ENCODE data around the gene RPE.

Gene RPE

DNA sequence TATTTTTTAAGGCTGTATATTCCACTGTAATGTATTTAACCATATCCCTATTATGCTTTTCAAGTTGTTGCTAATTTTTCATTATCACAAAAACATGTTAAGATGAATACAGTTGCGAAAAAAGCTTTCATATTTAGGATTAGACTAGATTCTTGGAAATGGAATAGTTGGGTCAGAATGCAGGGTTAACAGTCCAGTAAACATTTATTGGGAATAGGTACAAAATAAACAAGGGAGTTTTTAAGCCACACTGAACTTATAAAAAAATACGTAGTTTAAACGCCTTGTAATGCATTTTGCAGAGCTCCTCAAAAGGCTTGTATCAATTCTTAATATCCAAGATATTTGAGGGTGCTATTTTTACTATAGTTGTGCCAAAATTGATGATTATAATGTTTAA lies 35.6 kb downstream of the RPE start:
- H3K4me3 ChIP-seq (ENCODE audit: low read length), result no peak overlapping the region
- no peak for TF ChIP-seq EZH2phosphoT487 (IDR thresholded peaks at IDR 0.05; ENCODE audit: low read depth)
- TF ChIP-seq, protein P1, sequence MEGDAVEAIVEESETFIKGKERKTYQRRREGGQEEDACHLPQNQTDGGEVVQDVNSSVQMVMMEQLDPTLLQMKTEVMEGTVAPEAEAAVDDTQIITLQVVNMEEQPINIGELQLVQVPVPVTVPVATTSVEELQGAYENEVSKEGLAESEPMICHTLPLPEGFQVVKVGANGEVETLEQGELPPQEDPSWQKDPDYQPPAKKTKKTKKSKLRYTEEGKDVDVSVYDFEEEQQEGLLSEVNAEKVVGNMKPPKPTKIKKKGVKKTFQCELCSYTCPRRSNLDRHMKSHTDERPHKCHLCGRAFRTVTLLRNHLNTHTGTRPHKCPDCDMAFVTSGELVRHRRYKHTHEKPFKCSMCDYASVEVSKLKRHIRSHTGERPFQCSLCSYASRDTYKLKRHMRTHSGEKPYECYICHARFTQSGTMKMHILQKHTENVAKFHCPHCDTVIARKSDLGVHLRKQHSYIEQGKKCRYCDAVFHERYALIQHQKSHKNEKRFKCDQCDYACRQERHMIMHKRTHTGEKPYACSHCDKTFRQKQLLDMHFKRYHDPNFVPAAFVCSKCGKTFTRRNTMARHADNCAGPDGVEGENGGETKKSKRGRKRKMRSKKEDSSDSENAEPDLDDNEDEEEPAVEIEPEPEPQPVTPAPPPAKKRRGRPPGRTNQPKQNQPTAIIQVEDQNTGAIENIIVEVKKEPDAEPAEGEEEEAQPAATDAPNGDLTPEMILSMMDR (IDR thresholded peaks at IDR 0.05; ENCODE audit: low read depth, low read length), result no peak
- H3K36me3 ChIP-seq (replicated peaks; ENCODE audit: low read depth, low read length), result no peaks in the 10 kb centered on the region
- no peaks in the 10 kb centered on the region for H3K79me2 ChIP-seq (ENCODE audit: low read length)
- H3K4me1 ChIP-seq (ENCODE audit: low read length), result no peaks in the 10 kb centered on the region
- H2AFZ ChIP-seq (ENCODE audit: low read depth, low read length), result no peak overlapping the region
- H3K9ac ChIP-seq (ENCODE audit: low read length), result no peak overlapping the region
- H4K20me1 ChIP-seq (ENCODE audit: insufficient read depth, low read length), result no peaks in the 10 kb centered on the region
- no peaks in the 10 kb centered on the region for H3K27me3 ChIP-seq (ENCODE audit: low read depth, low read length)
- no peak overlapping the region for H3K4me2 ChIP-seq (ENCODE audit: low read length)
- H3K9me3 ChIP-seq (ENCODE audit: insufficient read depth, low read length), result no peaks in the 10 kb centered on the region
- no peak overlapping the region for H3K27ac ChIP-seq (ENCODE audit: low read length)

DNA sequence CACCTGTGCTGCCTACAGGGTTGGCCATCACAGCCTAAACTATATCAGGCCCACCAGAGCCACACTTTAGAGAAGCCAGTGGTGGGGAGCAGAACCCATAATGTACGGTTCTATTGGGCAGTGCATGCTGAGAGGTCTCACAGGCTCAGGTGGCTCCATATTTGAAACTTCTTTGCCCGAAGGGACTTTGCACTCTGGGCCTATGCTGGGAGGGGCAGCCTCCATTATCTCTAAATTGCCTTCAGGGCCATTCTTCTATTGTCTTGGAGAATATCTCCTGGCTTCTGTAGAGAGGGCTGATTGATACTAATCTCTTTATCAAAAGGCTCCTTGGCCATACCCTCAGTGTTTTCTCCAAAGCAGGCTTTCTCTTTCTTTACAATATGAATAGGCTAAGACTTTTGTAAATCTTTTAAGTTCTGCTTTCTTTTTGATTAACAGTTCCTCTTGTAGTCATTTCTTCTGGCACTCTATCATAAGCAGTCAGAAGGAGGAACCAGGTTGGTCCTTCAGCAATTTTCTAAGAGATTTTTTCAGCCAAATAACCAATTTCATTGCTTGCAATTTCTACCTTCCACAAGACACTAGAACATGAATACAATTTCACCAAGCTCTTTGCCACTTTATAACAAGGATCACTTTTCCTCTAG lies 44.5 kb downstream of the RPE start:
- Histone ChIP-seq H3K4me3 (ENCODE audit: low read length) (no peak overlapping the region), H4K20me1 (ENCODE audit: insufficient read depth, low read length) (no peaks in the 10 kb centered on the region), H3K9ac (ENCODE audit: low read length) (no peak overlapping the region), H3K9me3 (ENCODE audit: insufficient read depth, low read length) (peaks cover 6% of the 10 kb centered on the region; the same call in 1 of the 2 replicates), H3K4me2 (ENCODE audit: low read length) (peak overlapping the region; percentile 46), H2AFZ (ENCODE audit: low read depth, low read length) (no peak overlapping the region), H3K79me2 (ENCODE audit: low read length) (no peaks in the 10 kb centered on the region), H3K27me3 (ENCODE audit: low read depth, low read length) (no peaks in the 10 kb centered on the region), H3K27ac (ENCODE audit: low read length) (peak overlapping the region; percentile 65), H3K4me1 (ENCODE audit: low read length) (peaks cover 14% of the 10 kb centered on the region), H3K36me3 (replicated peaks; ENCODE audit: low read depth, low read length) (peaks cover 14% of the 10 kb centered on the region)
- no peak for TF ChIP-seq EZH2phosphoT487 (IDR thresholded peaks at IDR 0.05; ENCODE audit: low read depth)
- TF ChIP-seq, protein P1 (IDR thresholded peaks at IDR 0.05; ENCODE audit: low read depth, low read length), result no peak

DNA sequence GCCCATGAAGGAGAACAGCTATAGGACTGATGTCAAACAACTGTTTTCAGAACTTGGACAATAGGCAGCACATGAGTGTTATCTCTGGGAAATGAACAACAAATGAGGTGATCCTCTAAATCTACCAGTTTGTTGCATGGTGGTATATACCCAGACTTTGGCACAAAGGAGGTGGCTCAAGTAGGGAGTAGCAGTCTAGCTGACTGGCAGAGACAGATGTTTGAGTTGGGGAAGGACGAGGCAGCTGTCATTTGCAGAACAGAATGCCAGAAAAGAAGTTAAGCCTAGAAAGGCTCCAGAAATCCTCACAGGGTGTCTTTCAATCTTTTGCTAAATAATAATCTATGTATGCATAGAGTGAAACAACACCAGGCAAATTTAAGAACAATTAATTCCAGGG lies 47.4 kb downstream of the RPE start:
- no peaks in the 10 kb centered on the region for H3K27me3 ChIP-seq (ENCODE audit: low read depth, low read length)
- H3K9ac ChIP-seq (ENCODE audit: low read length), result no peak overlapping the region
- no peak overlapping the region for H3K27ac ChIP-seq (ENCODE audit: low read length)
- H3K4me1 ChIP-seq (ENCODE audit: low read length), result peaks cover 14% of the 10 kb centered on the region
- H2AFZ ChIP-seq (ENCODE audit: low read depth, low read length), result no peak overlapping the region
- peaks cover 6% of the 10 kb centered on the region; the same call in 1 of the 2 replicates for H3K9me3 ChIP-seq (ENCODE audit: insufficient read depth, low read length)
- no peaks in the 10 kb centered on the region for H3K79me2 ChIP-seq (ENCODE audit: low read length)
- H3K4me2 ChIP-seq (ENCODE audit: low read length), result no peak overlapping the region
- no peak overlapping the region for H3K4me3 ChIP-seq (ENCODE audit: low read length)
- H4K20me1 ChIP-seq (ENCODE audit: insufficient read depth, low read length), result no peaks in the 10 kb centered on the region
- TF ChIP-seq, protein P1 (IDR thresholded peaks at IDR 0.05; ENCODE audit: low read depth, low read length), result no peak
- no peak for TF ChIP-seq EZH2phosphoT487 (IDR thresholded peaks at IDR 0.05; ENCODE audit: low read depth)
- H3K36me3 ChIP-seq (replicated peaks; ENCODE audit: low read depth, low read length), result peaks cover 14% of the 10 kb centered on the region

DNA sequence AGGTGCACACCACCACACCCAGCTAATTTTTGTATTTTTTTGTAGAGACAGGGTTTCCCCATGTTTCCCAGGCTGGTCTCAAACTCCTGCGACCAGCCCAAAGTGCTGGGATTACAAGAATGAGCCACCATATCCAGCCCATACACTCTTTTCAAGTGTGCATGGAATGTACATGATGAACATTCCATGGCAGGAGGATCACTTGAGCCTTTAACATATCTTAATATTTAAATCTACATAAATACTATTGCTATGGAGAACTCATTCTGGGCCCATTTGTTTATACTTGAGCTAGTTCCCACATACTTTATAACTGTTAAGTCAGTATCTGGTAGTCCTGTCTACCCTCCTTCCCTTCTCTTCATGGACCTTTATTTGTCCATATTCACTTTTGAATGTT lies 48.4 kb downstream of the RPE start:
- Histone ChIP-seq H3K4me2 (ENCODE audit: low read length) (no peak overlapping the region), H2AFZ (ENCODE audit: low read depth, low read length) (no peak overlapping the region), H3K27me3 (ENCODE audit: low read depth, low read length) (no peaks in the 10 kb centered on the region), H3K4me3 (ENCODE audit: low read length) (no peak overlapping the region), H3K36me3 (replicated peaks; ENCODE audit: low read depth, low read length) (peaks cover 14% of the 10 kb centered on the region), H3K9ac (ENCODE audit: low read length) (no peak overlapping the region), H3K27ac (ENCODE audit: low read length) (no peak overlapping the region), H3K79me2 (ENCODE audit: low read length) (no peaks in the 10 kb centered on the region), H3K9me3 (ENCODE audit: insufficient read depth, low read length) (peaks cover 6% of the 10 kb centered on the region; the same call in 1 of the 2 replicates), H4K20me1 (ENCODE audit: insufficient read depth, low read length) (no peaks in the 10 kb centered on the region), H3K4me1 (ENCODE audit: low read length) (peaks cover 14% of the 10 kb centered on the region)
- TF ChIP-seq, protein P1 (IDR thresholded peaks at IDR 0.05; ENCODE audit: low read depth, low read length), result no peak
- no peak for TF ChIP-seq EZH2phosphoT487 (IDR thresholded peaks at IDR 0.05; ENCODE audit: low read depth)

Data from OCI-LY3 (cell line).